Osteoblast (primary cell): ENCODE data around the gene FAM219B. TPM values are rescaled to one million over a fixed set of nuclear protein-coding genes. Genes with fewer than 3 reads are reported as not detected.
A peak's percentile ranks its signal among the peaks of the same experiment; 100 is the strongest.

Experiments
- DNase-seq: peaks from one replicate; pipeline ENCODE4 v3.0.0; 2011; ENCODE audit warnings: low spot score, mixed read lengths; ENCODE audit not compliant: insufficient read length; ENCODE audit errors: missing footprints
- H2AFZ ChIP-seq: 2 replicates; pipeline ENCODE4 v1.6.0; 2011; ENCODE audit warnings: mild to moderate bottlenecking, low read length
- H3K27ac ChIP-seq: 2 replicates; pipeline ENCODE4 v1.5.1; 2011; ENCODE audit warnings: mild to moderate bottlenecking, low read depth, low read length, moderate library complexity
- H3K27me3 ChIP-seq: 2 replicates; pipeline ENCODE4 v1.6.0; 2012; ENCODE audit warnings: mild to moderate bottlenecking, control low read depth, inconsistent platforms, low read length, moderate library complexity; ENCODE audit not compliant: insufficient read depth
- H3K36me3 ChIP-seq: 2 replicates; pipeline ENCODE4 v1.5.1; 2011; ENCODE audit warnings: mild to moderate bottlenecking, low read length, control low read depth, moderate library complexity; ENCODE audit not compliant: insufficient read depth
- H3K4me1 ChIP-seq: 2 replicates; pipeline ENCODE4 v1.5.1; 2011; ENCODE audit warnings: mild to moderate bottlenecking, low read length, control low read depth, moderate library complexity; ENCODE audit not compliant: insufficient read depth
- H3K4me2 ChIP-seq: 2 replicates; pipeline ENCODE4 v1.6.0; 2011; ENCODE audit warnings: mild to moderate bottlenecking, low read length; ENCODE audit not compliant: insufficient read depth
- H3K4me3 ChIP-seq: fragments of 200-600 bp; sonication (generic); 3 replicates; pipeline ENCODE4 v1.5.1; 2012; ENCODE audit warnings: mild to moderate bottlenecking, low read length, inconsistent platforms; ENCODE audit not compliant: insufficient read depth
- H3K79me2 ChIP-seq: 2 replicates; pipeline ENCODE4 v1.6.0; 2012; ENCODE audit warnings: mild to moderate bottlenecking, low read length, control low read depth, inconsistent platforms; ENCODE audit not compliant: insufficient read depth
- H3K9me3 ChIP-seq: 2 replicates; pipeline ENCODE4 v1.5.1; 2011; ENCODE audit warnings: low read depth, low read length, control low read depth
- H4K20me1 ChIP-seq: 2 replicates; pipeline ENCODE4 v1.6.0; 2012; ENCODE audit warnings: mild to moderate bottlenecking, low read length, control low read depth; ENCODE audit not compliant: insufficient read depth
- total RNA-seq: library from RNA; depleted of rRNA; stranded (reverse); fragments of >200 nt; gene quantifications from 2 replicates; pipeline ENCODE4 v1.2.3, GENCODE V29; 2012
- TF ChIP-seq, protein P1 (sequence below): IDR thresholded peaks from 2 replicates; pipeline ENCODE4 v1.5.1; 2011; ENCODE audit warnings: mild to moderate bottlenecking, low read depth, low read length, moderate library complexity; ENCODE audit errors: extremely low read depth

FAM219B gene
- total RNA-seq, 1 donor: 36.6 TPM

DNA sequence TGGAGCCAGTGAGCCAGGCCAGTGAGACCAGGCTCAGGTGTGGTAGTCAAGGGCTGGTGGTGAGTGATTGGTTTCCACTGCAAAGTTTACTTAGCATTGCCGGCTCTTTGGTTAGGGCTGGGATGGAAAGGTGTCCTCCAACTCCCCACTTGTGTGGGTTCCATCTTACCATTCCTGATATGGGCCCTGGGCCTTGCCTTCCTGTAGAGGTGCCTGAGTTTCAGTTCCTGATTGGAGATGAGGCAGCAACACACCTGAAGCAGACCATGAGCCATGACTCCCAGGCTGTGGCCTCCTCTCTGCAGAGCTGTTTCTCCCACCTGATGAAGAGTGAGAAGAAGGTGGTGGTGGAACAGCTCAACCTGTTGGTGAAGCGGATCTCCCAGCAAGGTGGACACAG, 13.7 kb downstream of the FAM219B start:
- DNase-seq: no peak
- TF ChIP-seq, protein P1, sequence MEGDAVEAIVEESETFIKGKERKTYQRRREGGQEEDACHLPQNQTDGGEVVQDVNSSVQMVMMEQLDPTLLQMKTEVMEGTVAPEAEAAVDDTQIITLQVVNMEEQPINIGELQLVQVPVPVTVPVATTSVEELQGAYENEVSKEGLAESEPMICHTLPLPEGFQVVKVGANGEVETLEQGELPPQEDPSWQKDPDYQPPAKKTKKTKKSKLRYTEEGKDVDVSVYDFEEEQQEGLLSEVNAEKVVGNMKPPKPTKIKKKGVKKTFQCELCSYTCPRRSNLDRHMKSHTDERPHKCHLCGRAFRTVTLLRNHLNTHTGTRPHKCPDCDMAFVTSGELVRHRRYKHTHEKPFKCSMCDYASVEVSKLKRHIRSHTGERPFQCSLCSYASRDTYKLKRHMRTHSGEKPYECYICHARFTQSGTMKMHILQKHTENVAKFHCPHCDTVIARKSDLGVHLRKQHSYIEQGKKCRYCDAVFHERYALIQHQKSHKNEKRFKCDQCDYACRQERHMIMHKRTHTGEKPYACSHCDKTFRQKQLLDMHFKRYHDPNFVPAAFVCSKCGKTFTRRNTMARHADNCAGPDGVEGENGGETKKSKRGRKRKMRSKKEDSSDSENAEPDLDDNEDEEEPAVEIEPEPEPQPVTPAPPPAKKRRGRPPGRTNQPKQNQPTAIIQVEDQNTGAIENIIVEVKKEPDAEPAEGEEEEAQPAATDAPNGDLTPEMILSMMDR: no peak
- H3K4me2 ChIP-seq: no peak overlapping the region
- no peak overlapping the region for H3K27ac ChIP-seq
- no peaks in the 10 kb centered on the region for H3K27me3 ChIP-seq
- peaks cover 16% of the 10 kb centered on the region for H3K4me1 ChIP-seq
- no peaks in the 10 kb centered on the region for H3K9me3 ChIP-seq
- H2AFZ ChIP-seq: no peak overlapping the region
- H3K36me3 ChIP-seq: peaks cover 18% of the 10 kb centered on the region
- peaks cover 13% of the 10 kb centered on the region for H3K79me2 ChIP-seq
- H4K20me1 ChIP-seq: no peaks in the 10 kb centered on the region
- H3K4me3 ChIP-seq: no peak overlapping the region

DNA sequence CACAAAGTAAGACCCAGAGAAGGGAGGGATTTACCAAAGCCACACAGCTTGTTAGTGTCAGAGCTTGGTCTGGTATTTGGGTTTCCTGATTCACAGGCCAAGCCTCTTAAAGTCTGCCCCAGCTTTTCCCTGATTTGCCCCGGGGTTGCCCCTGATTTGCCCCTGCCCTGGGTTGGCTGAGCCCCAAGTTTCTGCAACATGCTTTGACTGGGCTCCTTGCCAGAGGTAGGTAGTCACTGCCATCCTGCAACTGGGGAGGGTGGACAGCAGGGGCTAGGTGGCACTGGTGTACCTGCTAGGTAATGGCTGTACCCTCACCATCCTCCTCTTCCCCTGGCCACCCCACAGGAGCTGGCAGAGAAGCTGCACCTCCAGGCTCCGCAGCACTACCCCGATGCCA, 14.3 kb downstream of the FAM219B start:
- no peaks in the 10 kb centered on the region for H3K27me3 ChIP-seq
- TF ChIP-seq, protein P1: no peak
- no peaks in the 10 kb centered on the region for H3K9me3 ChIP-seq
- H3K4me2 ChIP-seq: no peak overlapping the region
- peaks cover 13% of the 10 kb centered on the region for H3K79me2 ChIP-seq
- DNase-seq: no peak
- no peak overlapping the region for H3K4me3 ChIP-seq
- H3K27ac ChIP-seq: no peak overlapping the region
- H3K4me1 ChIP-seq: peaks cover 16% of the 10 kb centered on the region
- H3K36me3 ChIP-seq: peaks cover 14% of the 10 kb centered on the region
- H2AFZ ChIP-seq: no peak overlapping the region
- H4K20me1 ChIP-seq: no peaks in the 10 kb centered on the region

DNA sequence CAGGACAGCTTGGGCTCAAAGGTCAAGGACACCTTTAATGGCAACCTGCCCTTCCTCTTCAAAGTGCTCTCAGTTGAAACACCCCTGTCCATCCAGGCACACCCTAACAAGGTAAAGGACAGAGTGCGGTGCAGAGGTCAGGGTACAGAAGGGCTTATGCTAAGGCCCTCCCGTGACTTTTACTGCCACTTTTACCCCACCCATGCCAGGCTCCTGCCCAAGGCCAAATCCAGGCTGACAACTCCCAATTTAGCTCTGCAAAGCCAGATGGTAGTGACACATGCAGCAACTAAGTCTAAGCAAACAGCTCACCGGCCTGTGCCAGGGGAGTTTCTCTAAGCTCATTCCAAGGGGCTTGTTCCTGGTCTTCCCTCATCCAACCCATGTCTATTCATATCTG, 15.2 kb downstream of the FAM219B start:
- Histone ChIP-seq H4K20me1 (no peaks in the 10 kb centered on the region), H3K79me2 (peaks cover 13% of the 10 kb centered on the region), H3K4me1 (peaks cover 16% of the 10 kb centered on the region), H3K27ac (no peak overlapping the region), H3K4me2 (no peak overlapping the region), H3K27me3 (no peaks in the 10 kb centered on the region), H3K9me3 (no peaks in the 10 kb centered on the region), H3K36me3 (peaks cover 14% of the 10 kb centered on the region), H2AFZ (no peak overlapping the region), H3K4me3 (no peak overlapping the region)
- no peak for DNase-seq
- TF ChIP-seq, protein P1: no peak

DNA sequence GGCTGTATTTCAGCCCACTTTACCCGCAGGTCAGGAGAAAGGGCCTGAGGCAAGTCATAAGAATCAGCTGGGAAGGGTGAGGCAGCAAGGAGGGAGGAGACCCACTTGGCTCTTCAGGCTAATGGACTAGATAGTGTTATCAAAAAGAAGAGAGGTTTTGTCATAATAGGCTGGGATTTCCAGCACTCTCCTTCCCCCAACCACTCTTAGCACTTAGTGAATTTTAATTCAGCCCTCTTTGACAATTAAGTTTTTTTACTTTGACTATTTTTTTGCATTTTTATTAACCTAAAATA, 16.0 kb downstream of the FAM219B start:
- H3K27ac ChIP-seq: peak overlapping the region; percentile 79
- H3K4me1 ChIP-seq: peaks cover 16% of the 10 kb centered on the region
- no peaks in the 10 kb centered on the region for H3K27me3 ChIP-seq
- no peaks in the 10 kb centered on the region for H4K20me1 ChIP-seq
- DNase-seq: no peak
- peaks cover 14% of the 10 kb centered on the region for H3K36me3 ChIP-seq
- H3K9me3 ChIP-seq: no peaks in the 10 kb centered on the region
- H3K4me3 ChIP-seq: peak overlapping the region; percentile 100
- H2AFZ ChIP-seq: peak overlapping the region; percentile 99
- H3K4me2 ChIP-seq: peak overlapping the region; percentile 98
- peaks cover 13% of the 10 kb centered on the region for H3K79me2 ChIP-seq
- TF ChIP-seq, protein P1: no peak
